ENCODE data around the gene ACADVL. TPM values are rescaled to one million over a fixed set of nuclear protein-coding genes. Genes with fewer than 3 reads are reported as not detected.
A peak's percentile ranks its signal among the peaks of the same experiment; 100 is the strongest.
"Not testable (repeated sequence)": the region's sequence is repeated elsewhere in the genome, so short reads cannot be mapped to it uniquely, and the experiment has no call there.

ACADVL gene
- total RNA-seq, 4 donors from 2014 or later, result 250 to 662 (median 544) TPM

DNA sequence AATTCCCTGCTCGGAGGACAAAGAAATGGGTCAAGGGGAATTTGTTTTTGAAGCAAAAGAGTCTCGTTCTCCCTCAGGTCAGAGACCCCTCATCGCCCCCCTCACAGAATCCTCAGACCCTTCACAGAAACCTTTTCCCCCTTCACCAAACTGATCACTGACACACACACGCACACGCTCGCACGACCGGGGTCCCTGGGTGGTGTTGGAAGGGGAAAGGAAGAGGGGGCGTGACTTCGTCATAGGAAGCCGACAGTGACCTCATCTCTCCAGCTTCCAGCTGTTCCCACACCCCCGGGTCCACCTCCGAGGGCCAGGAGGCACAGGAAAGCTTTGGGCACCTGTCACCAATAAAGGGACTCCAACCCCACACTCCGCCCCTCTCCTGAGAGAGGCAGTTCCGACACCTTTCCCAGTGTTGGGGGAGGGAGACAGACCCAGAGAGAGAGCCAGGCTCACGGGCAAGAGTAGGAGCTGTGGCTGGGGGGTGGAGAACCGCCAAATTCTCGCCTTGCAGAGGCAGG is 41.7 kb upstream of the ACADVL start:
- no peaks in the 10 kb centered on the region for H3K36me3 ChIP-seq
- DNase-seq (ENCODE audit: extremely low spot score), result no peak
- no peak for TF ChIP-seq EP300 (IDR thresholded peaks at IDR 0.05)
- TF ChIP-seq POLR2A (IDR thresholded peaks at IDR 0.05; ENCODE audit: low read depth), result no peak
- TF ChIP-seq POLR2AphosphoS5 (IDR thresholded peaks at IDR 0.05), result no peak
- TF ChIP-seq, protein P1, sequence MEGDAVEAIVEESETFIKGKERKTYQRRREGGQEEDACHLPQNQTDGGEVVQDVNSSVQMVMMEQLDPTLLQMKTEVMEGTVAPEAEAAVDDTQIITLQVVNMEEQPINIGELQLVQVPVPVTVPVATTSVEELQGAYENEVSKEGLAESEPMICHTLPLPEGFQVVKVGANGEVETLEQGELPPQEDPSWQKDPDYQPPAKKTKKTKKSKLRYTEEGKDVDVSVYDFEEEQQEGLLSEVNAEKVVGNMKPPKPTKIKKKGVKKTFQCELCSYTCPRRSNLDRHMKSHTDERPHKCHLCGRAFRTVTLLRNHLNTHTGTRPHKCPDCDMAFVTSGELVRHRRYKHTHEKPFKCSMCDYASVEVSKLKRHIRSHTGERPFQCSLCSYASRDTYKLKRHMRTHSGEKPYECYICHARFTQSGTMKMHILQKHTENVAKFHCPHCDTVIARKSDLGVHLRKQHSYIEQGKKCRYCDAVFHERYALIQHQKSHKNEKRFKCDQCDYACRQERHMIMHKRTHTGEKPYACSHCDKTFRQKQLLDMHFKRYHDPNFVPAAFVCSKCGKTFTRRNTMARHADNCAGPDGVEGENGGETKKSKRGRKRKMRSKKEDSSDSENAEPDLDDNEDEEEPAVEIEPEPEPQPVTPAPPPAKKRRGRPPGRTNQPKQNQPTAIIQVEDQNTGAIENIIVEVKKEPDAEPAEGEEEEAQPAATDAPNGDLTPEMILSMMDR (IDR thresholded peaks at IDR 0.05), result no peak
- H3K4me3 ChIP-seq, result peak overlapping the region; percentile 35 to 55 (median 43)
- no peaks in the 10 kb centered on the region for H3K9me3 ChIP-seq
- peaks cover 0 to 62% (median 18%) of the 10 kb centered on the region in 4 donors for H3K27me3 ChIP-seq
- peaks cover 12 to 25% (median 23%) of the 10 kb centered on the region in 4 donors for H3K4me1 ChIP-seq
- intact Hi-C loops (cut with DNase I), result loop anchor here (2.0 to 5.0 kb wide), 2 partner anchors 41 to 129 kb away; no protein-coding TSS in a partner anchor
- 13% methylated on average over 14 of the region's 18 CpGs for WGBS
- H3K27ac ChIP-seq (replicated peaks in 1 of 4), result no peak overlapping the region

DNA sequence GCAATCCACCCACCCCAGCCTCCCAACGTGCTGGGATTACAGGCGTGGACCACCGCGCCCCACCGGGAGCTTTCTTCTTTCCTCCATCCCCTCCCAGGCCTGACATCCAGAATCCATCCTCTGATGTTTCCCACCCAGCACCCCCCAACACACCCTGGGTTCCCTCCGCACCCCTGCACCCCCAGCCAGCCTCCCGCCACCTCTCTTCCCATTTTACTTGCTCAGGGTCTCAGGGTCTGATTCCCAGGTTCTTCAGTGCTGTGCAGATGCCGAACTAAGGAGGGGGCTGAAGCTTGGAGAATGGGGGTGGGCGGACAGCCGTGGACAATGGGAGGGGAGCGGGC is 40.8 kb upstream of the ACADVL start:
- WGBS, result 84% methylated on average over 11 of the region's 11 CpGs
- TF ChIP-seq POLR2AphosphoS5 (IDR thresholded peaks at IDR 0.05) (no peak), EP300 (IDR thresholded peaks at IDR 0.05) (no peak), POLR2A (IDR thresholded peaks at IDR 0.05; ENCODE audit: low read depth) (no peak)
- TF ChIP-seq, protein P1 (IDR thresholded peaks at IDR 0.05), result no peak
- Histone ChIP-seq H3K4me1 (peaks cover 12 to 23% (median 22%) of the 10 kb centered on the region in 4 donors), H3K27ac (replicated peaks in 1 of 4) (no peak overlapping the region), H3K27me3 (peaks cover 0 to 52% (median 16%) of the 10 kb centered on the region in 4 donors), H3K9me3 (no peaks in the 10 kb centered on the region), H3K4me3 (no peak overlapping the region), H3K36me3 (no peaks in the 10 kb centered on the region)
- intact Hi-C loops (cut with DNase I), result loop anchor here (5.0 kb wide), 1 partner anchor 42 kb away; no protein-coding TSS in a partner anchor
- no peak for DNase-seq (ENCODE audit: extremely low spot score)

DNA sequence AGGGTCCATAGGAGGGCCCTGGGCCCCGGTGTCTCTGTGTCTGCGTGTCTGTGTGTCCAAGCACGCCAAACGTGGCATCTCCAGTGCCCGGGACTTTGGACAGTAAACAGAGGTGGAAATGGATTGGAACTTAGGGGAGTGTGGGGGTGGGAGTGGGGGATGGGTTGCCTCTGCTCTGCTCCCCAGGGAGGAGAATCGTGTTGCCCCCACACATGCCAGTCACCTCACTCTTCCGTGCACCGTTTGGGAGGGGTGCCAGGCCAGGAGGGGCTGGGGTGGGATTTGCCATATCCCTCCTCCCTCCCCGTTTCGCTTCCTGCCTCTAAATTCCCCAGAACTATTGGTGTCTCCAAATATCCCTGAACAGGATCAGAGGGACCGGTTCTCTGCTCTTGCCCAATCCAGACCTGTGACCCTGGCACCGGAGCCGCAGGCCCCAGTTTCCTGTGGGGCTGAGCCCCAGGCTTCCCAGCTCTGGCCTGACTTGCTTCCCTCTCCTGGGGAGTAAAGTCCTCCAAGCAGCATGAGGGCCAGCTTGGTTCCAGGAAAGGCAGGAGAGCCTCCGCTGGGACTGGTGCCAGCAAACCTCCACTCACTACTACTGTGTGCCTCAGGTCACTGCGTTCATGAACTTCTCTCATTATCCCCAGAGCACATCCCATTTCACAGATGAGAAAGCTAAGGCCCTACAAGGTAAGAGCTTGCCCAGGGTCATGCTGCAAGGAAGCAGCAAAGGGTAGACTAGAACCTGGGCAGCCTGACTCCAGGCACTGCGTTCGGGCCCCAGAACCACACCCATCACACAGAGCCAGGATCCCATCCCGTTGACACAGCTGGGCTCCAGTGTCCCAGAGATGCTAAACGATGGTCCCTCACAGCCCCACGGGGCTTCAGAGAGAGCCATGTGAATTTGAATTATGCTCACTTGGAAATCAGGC is 40.2 kb upstream of the ACADVL start, which contains the start of gene ASGR1:
TSS of gene ASGR1 (minus strand) at position 54 of the 938 bp plus-strand sequence. CDS start 807 bp downstream, outside the sequence.
- H3K9me3 ChIP-seq, result no peaks in the 10 kb centered on the region
- 74% methylated on average over 15 of the region's 20 CpGs for WGBS
- no peak for DNase-seq (ENCODE audit: extremely low spot score)

DNA sequence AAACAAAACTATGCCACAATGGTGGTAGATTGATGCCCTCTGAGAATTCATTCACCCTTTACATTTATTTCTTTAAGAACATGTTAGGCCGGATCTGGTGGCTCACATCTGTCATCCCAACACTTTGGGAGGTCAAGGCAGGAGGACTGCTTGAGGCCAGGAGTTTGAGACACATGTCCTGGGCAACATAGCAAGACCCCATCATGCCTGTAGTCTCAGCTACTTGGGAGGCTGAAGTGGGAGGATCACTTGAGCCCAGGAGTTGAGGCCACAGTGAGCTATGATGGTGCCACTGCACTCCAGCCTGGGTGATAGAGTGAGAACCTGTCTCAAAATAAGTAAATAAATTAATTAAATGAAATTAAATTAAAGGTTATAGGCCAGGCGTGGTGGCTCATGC is 37.6 kb upstream of the ACADVL start:
- 91% methylated on average over 2 of the region's 2 CpGs for WGBS
- H3K27ac ChIP-seq (replicated peaks in 1 of 4); DNase-seq (ENCODE audit: extremely low spot score); H3K36me3 ChIP-seq; H3K4me3 ChIP-seq; intact Hi-C loops (cut with DNase I); H3K9me3 ChIP-seq: not testable (repeated sequence)
- Histone ChIP-seq H3K4me1 (peaks cover 9 to 12% (median 12%) of the 10 kb centered on the region in 4 donors), H3K27me3 (peaks cover 0 to 22% (median 10%) of the 10 kb centered on the region in 4 donors)

More for the DNA sequence above, 40.2 kb upstream of the ACADVL start, which contains the start of gene ASGR1:
- H3K4me1 ChIP-seq, result peaks cover 12 to 18% (median 17%) of the 10 kb centered on the region in 4 donors
- H3K27me3 ChIP-seq, result peaks cover 0 to 46% (median 13%) of the 10 kb centered on the region in 4 donors
- no peaks in the 10 kb centered on the region for H3K36me3 ChIP-seq
- TF ChIP-seq POLR2AphosphoS5 (IDR thresholded peaks at IDR 0.05) (no peak), EP300 (IDR thresholded peaks at IDR 0.05) (no peak)
- TF ChIP-seq, protein P1 (IDR thresholded peaks at IDR 0.05), result no peak
- H3K4me3 ChIP-seq, result no peak within 1 kb of the TSS
- intact Hi-C loops (cut with DNase I), result loop anchor here (5.0 kb wide), 1 partner anchor 42 kb away; no protein-coding TSS in a partner anchor
- H3K27ac ChIP-seq (replicated peaks in 1 of 4), result no peak within 1 kb of the TSS

Measured in esophagus muscularis mucosa (tissue), 4 donors.